NCI-H748 (cell line): ENCODE results near the gene ANXA6.

Source experiments
- DNase-seq: peaks from one replicate; lab custom pipeline; 2025; ENCODE audit not compliant: unreplicated experiment; lab: John Stamatoyannopoulos, UW

ANXA6 gene

DNA sequence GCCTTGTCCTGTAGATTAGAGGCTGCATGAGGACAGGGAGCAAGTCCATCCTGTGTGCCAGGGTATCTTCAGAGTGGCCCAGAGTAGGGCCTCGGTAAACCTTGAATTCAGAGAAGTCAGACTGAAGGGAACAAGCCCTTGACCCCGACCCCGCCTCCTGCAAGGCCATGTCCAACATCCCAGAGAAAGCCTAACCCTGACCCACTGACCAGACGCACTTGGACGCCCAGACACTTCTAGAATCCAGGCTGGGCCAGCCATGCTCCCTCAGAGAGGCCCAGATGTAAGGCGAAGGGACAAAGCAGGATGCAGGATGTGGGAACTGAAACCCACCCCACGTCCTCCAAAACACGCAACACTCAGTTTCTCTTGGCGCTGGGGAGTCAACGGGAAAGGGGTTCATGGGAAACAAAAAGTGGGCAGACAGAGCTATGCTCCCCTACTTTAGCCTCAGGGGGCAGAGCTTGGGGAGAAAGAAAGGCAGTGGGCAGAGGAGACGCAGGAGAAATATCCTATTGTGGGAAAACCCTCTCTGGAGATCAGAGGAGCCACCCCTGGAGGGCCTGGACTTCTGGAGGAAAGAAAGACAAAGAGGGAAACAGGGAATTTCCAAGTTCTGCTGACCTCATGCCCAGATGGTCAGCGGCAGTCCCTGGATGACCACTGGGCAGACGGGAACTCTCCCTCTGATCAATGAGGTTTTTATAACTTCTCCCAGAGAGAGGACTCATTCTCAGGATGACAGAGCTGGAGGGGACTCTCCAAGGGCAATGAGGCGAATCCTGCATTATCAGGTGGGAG, 89.7 kb downstream of the ANXA6 start:
- no peak for DNase-seq

DNA sequence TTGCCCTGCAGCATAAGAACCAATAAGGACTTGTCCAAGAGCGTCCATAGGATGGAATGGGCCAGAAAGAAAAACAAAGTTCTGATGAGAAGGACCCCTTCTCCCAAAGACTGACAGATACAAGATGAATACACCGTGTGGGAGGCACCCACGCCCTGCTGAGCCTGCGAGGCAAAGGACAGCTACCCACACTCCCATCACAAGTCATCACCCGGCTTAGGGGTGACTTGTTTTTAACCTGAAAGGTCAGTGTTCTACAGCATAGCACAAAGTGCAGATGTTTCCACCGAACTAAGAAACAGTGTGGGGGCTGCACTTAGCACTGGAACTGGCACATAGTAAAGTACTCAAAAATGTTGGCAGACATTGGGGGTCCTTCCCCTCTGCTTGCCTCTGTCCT, 90.7 kb downstream of the ANXA6 start:
- no peak for DNase-seq

DNA sequence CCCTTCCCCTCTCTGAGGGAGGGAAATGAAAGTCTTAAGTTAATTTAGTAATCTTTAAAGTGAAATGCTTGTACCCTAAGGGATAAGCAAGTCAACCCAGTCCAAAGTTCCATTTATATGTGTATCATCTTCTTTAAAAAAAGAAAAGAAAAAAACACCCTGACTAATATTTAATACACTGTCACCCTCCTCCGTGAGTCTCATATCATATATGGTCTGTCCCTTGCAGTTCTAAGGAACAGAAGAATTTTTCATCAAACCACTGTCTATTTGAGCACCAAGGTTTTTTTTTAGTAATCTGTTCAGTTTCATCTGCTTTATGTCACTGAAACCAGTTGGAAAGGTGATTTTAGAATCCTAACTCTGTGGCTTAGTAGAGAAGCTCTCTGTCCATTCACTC, 92.0 kb downstream of the ANXA6 start:
- no peak for DNase-seq

DNA sequence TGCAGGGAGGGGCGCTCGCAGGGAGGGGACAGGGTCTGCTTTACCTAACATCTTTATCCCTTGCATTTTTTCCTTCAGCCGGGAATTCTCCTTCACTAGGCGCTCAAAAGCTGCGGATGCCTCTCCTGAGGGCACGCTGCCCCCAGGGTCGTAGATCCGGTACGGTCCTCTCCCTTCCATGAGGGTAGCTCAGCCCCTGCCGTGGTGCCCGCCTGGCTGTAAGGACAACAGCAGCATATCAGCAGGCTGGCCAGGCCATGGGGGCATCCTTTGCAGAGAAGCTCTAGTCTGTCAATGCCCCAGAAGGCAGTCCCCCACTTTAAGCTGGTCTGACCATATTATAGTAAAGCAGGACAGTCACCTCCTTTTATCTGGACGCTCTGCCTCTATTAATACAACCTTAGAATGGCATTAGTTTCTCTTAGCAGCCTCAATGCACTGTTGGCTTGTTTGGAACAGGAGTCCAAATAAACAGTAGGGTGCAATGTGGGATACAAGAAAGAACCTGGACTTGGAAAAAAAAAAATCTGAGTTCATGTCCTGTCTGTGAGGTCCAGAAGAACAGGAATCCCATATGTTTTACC, 92.6 kb downstream of the ANXA6 start:
- DNase-seq, result no peak

DNA sequence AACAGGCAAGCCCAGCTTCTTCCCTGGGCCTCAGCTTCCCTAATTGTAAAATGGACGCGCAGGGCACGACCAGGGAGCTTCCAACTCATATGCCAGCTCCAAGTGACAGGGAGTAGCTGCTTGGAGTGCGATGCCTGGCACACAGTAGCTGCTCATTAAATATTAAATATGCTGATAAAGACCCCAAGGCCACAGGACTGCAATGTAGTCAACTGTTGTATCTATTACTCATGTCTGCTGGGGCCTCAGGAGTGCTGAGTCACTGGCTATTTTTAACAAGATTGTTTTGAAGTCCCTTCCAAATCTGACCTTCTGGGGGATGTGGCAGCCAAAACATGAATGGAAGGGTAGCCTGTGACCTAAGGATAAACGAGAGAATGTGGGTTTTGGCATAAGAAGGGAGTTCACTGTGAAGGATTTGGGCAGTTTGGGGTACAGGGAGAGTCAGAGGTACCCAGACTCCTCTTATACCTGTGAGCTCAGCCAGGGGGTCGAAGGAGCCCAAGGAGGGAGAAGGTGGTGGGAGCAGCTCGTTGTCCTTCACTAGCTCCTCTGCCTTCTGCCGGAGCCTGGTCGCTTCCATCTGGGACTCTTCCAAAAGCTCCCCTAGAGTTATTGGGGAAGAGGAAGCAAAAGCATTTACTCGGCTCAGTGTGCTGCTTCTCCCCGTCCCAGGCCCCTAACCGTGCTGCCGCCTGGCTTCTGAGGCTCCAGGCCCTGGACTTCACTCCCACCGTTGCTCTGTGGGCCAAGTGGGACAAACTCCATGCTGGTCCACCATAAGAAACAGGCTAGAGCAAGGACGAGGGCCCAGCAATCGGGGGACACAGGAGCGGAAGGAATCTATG, 94.2 kb downstream of the ANXA6 start:
- no peak for DNase-seq

DNA sequence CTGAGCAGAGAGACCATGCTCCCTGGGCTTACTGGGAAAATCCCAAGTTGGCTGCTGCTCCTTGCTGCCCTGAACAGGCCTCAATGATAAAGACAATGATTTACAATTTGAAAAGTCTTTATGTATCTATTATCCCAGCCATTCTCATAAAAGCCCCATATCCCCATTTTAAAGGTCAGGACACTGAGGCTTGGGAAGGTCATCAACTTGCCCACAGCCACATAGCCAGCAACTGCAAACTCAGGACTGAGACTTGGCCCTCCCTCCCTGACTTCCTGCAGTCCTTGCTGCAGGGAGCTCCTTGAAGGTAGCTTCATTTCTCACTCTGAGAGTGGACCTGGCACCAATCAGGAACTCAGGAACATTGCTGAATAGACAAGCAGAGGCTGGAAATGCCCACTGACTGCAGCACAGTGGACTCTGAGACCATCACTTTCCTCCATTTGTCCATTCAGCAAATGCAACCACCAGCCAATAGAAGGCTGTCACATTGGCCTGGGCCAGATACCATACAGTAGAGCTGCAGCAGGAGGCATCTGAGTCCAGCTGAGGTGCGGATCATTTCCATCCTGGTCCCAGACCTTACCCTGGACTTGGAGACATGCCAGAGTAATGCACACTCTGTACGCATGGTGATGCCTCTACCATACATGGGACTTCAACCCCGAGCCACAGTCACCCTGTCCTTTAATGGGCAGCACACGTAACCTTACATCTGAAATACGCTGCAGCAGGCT, 95.0 kb downstream of the ANXA6 start:
- no peak for DNase-seq

DNA sequence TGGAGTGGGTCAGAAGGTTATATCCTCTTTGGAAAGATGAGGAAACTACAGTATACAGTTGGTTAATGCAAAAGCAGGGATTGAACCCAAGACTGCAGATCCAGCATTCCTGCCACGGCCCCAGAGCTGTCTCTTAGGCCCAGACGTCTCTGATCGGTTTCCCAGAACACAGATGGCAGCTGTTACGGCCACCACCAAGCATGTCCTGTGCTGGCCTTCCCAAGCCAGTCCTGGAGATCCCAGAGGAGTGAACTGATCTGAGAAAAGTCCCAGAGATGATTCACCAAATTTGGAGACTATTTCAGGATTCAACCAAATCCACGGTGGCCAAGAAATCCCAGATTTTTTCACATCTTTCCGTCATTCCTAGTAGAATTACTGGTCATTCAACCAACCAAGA, 96.8 kb downstream of the ANXA6 start:
- DNase-seq, result no peak

DNA sequence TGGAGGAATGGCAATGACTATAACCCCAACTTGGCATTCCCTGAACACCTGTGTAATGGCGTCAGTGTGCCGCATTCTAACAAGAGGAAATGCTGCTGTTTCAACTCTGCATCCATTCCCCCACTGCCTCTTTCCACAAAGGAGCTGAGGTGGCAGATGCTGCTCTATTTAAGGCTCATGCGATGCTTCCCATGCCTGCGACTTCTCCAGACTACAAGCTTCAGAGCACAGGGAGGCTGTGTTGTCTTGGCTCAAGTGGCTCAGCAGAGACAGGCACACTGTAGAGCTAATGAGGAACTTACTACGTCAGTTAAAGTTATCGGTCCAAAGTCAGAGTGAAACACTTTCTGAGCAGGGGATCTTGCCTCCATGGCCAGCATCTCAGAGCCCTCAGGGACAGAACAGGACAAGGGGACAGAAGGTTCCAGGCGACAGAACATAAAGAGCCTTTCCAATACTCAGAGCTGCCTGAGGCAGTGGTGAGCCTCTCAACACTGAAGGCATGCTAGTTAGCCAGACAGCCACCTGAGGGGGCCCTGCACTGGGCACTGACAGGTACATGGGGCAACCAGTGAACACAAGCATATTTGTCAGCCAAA, 98.6 kb downstream of the ANXA6 start:
- no peak for DNase-seq

DNA sequence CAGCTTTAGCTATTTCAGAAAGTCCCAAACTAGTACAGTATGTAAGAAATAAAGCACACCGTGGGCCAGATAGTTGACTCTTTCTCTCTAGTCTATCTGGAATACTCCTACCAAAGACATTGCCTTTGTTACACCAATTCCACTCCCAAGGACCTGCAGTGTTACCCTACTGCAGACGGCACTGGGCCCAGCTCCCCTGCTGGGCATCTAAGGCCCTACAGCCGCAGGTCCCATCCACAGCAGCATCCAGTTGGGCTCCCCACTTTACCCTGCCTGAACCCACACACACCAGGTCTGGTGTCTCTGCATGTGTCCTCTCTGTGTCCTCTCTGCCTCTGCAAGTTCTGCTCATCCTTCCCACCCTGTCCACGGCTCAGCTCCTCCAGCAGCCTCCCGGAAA, 99.3 kb downstream of the ANXA6 start:
- no peak for DNase-seq

DNA sequence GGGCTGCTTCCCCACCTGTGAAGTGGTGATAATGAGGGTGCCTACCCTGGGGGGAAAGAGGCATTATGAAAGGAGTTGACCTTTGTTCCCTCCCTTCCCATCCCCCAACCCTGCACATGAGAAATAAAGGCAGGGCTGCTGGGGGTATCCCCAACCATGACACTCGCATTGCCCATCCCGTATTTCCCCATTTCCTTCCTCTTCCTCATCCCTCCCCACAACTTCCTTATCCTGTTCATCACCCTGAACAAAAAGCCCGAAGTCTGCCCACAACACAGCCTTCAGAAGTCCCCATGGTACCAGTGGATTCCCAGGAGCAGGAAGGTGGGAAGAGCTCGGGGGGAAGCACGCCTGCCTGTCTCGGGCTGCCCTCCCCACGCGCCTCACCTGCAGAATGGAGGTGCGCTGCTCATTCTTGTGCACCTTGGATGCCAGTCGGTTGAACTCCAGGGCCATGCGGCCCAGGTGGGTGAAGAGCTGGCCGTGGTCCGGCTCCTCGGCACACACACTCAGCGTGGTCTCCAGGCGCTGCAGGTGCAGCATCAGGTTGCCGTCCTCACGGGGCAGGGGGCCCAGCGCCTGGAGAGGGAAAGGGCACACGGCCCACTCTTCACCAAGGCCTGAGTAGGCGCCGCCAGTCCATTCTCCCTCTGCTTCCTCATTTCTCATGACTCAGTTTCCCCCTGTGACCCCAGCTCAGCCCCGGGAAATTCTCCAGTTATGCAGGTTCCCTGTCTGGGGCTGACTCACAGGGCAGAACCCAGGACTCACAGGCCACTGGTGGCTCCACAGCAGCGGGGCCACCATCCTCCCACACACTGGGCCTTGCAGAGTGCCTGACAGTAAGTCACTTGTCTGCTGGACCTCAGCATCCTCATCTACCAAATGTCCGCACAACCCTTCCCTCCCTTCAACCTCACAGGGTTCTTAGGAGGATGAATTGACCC, 100.9 kb downstream of the ANXA6 start:
- no peak for DNase-seq

DNA sequence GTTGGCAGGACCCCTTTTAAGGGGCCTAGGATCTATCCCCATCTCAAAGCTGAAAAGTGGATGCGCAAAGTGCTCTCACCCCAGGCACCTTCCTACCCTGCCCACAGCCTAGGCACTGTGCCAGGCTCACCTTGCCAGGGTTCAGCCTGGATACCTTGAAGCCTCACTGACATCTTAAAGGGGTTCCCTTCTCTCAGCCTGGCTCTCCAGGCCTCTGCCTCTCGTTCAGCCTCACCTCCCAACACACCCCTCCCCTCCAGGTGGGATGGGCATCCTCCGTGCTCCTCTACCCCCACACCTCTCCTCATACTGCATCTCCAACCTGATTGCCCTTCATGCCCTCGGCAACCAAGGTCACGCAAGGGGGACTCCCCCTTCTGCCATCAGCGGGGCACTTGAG, 102.2 kb downstream of the ANXA6 start:
- DNase-seq, result no peak

DNA sequence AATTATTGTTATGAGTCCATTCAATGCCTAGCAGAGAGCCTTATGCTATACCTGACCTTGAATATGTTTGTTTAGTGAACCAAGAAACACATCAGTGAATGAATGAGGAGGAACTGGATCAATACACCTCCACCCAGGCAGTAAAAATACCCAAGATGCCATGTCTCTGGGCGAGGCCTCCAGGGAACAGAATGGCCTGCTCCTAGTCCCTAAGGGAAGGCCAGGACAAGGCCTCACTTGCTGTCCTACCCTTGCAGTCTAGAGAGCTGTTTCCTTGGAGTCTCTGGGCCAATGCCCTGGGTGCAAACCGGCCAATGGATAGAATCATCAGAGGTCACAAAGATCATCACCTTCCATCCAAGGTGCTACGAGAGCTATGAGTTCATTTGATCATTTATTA, 102.9 kb downstream of the ANXA6 start:
- DNase-seq, result no peak

DNA sequence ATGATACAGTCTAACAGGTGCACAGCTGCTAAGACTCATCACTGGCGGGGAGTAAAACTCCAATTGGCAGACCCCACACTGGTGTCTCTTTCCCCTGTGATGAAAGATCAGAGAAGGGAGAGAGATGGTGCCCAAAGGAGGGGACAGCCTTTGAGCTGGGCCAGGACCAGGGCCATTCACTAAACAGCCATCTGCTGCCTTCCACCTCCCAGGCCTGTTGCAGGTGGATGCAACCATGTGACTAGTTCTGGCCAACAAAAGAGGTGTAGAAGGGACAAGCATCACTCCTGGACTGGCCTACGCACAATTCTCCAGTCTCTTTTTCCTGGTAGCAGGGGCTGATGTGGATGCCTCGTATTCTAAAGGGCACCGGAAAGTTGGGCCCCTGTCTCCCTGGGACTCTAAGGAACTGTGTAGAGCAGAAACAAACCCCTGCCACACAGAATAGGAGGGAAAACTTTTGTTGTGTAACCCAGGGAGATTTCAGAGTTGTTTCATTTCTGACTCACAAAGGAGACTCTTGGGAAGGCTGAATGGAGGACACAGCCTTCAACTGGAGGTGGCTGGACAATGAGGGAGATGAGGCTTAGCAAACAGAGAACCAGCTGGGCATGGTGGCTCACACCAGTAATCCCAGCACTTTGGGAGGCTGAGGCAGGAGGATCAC, 103.7 kb downstream of the ANXA6 start:
- no peak for DNase-seq

DNA sequence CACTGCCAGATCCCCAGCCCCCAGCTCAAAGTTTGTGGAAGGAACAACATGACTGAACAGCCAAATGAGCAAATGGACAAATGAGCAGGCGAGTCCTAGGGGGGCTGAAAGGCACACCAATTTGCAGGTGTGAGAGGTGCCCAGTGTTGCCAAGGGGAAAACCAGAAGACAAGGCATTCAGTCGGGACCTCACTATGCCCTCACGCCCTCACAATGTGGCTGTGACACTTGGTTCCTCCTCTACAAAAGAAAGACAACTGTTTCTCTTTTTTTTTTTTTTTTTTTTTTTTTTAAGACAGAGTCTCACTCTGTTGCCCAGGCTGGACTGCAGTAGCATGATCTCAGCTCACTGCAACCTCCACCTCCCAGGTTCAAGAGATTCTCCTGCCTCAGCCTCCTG, 104.7 kb downstream of the ANXA6 start:
- no peak for DNase-seq

DNA sequence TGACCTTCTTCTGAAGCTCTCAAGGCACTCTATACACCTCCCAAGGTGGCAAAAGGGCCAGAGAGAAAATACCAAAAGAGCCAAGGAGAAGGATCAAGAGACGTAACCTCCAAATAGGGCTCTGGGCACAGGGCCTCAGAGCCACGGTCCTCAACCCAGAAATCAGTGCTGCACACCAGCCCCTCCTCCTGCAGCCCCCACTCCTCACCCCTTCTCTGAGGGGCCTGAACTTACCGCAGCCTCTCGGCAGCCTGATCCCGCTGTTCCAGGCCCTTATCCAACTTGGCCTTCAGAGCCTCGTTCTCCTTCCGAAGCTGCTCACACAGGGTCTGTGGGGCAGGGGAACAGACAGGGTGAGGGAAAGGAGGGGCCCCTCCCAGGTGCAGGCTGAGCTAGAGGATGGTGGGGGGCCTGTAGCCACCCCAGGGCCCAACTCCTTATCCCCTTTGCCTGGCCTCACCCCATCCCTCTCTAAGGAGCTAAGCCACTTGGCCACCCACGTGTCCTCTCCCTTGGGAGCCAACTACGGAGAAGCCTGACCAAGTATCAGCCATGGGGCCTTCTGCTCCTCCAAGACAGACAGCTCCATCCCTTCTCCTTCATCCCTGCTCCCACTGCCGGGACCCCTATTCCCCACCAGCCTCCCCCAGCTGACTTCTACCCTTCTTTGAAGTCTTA, 105.5 kb downstream of the ANXA6 start:
- no peak for DNase-seq

DNA sequence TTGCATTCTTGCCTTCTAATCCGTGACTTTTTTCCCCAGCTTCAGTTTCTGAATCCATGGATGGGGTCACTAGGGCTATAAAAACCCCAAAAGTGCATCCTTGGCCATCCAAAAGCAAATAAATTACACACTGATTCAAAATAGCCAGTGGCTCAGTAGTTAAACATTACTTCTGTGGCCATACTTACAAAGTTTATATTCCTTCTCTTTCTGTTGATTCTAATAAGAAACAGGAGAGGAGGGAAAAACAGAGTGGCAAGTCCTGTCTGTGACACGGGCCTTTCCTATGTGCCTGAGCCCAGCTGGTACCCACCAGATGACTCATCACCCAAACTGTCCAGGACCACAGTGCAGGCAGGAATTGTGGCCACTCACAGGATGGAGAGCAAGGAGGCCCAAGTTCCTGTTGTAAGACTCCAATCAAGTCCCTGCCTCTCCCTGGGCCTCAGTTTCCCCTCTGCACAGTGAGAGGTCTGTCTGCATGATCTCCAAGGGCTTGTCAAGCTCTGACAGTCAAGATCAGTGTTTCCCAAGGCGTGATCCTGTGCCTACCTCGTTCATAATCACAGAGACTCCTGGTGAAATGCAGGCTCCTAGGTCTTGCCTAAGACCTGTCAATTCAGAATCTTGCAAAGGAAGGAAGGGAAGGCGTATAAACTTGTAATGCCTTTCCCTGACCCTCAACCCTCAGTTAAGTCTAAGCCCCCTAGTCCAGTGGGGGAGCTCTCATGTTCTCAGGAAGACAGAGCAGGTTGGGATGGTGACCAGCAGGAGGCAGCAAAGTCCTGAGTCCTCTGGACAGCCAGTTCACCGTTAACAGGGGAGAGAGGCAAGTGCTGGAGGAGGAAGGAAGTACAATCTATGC, 106.3 kb downstream of the ANXA6 start:
- DNase-seq, result peak; percentile 45
